Astrocyte of the spinal cord (primary cell): ENCODE measurements around the gene GLCCI1.

Source experiments
- DNase-seq: peaks from one replicate; pipeline ENCODE4 v3.0.0; 2011; ENCODE audit warnings: low read depth, low spot score
- H3K4me3 ChIP-seq: 2 replicates; pipeline ENCODE4 v1.5.1; 2011; ENCODE audit warnings: low read depth, mild to moderate bottlenecking, low read length, moderate library complexity
- in situ Hi-C: cut with HindIII; loops from 2 replicates; pipeline ENCODE4 v1.10.0; 2017; ENCODE audit warnings: low sequenced_read_pairs
- TF ChIP-seq, protein P1 (sequence below): IDR thresholded peaks from 2 replicates; pipeline ENCODE4 v1.5.1; 2012; ENCODE audit warnings: low read depth, mild to moderate bottlenecking, low read length, inconsistent platforms

GLCCI1 gene

DNA sequence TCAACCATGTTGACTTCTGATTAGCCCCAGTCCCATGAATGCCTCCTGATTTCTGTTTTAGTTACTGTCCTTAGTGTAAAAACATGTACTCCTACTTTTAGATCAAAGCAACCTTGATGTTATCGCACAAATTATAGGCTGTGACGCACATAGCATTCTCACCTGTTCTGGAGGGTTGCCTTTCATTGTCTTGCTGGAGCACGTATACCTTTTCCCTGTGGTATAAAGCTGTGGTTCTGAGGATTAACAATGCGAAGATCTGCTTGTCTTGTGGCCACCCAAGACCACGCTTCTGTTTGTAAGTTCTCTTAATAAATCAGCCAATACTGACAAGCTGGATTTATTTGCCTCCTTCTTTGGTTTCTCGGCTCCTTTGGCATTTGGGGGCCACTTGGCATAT lies 30.1 kb upstream of the GLCCI1 start:
- DNase-seq = no peak
- TF ChIP-seq, protein P1, sequence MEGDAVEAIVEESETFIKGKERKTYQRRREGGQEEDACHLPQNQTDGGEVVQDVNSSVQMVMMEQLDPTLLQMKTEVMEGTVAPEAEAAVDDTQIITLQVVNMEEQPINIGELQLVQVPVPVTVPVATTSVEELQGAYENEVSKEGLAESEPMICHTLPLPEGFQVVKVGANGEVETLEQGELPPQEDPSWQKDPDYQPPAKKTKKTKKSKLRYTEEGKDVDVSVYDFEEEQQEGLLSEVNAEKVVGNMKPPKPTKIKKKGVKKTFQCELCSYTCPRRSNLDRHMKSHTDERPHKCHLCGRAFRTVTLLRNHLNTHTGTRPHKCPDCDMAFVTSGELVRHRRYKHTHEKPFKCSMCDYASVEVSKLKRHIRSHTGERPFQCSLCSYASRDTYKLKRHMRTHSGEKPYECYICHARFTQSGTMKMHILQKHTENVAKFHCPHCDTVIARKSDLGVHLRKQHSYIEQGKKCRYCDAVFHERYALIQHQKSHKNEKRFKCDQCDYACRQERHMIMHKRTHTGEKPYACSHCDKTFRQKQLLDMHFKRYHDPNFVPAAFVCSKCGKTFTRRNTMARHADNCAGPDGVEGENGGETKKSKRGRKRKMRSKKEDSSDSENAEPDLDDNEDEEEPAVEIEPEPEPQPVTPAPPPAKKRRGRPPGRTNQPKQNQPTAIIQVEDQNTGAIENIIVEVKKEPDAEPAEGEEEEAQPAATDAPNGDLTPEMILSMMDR = no peak
- H3K4me3 ChIP-seq = no peak overlapping the region
- in situ Hi-C loops = no loop called here

DNA sequence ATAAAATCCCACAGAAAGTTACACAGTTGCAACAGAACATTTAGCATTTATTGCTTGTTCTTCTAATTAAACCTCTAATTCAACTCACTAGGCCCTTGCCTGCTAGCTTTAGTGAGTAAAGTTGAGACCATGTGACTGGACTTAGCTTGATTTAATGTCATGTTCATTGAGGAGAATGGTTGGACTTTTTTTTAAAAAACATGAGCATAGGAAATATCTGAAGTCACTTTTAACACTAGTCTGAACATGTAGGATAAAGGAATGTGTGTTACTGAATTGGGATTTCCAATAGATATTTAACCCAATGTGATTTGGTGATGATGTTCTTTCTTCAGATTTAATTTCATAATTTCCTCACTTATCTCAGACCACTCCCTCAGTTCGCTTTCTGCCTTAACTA lies 24.6 kb upstream of the GLCCI1 start:
- in situ Hi-C loops = no loop called here
- no peak for DNase-seq
- H3K4me3 ChIP-seq = no peak overlapping the region
- TF ChIP-seq, protein P1 = no peak

DNA sequence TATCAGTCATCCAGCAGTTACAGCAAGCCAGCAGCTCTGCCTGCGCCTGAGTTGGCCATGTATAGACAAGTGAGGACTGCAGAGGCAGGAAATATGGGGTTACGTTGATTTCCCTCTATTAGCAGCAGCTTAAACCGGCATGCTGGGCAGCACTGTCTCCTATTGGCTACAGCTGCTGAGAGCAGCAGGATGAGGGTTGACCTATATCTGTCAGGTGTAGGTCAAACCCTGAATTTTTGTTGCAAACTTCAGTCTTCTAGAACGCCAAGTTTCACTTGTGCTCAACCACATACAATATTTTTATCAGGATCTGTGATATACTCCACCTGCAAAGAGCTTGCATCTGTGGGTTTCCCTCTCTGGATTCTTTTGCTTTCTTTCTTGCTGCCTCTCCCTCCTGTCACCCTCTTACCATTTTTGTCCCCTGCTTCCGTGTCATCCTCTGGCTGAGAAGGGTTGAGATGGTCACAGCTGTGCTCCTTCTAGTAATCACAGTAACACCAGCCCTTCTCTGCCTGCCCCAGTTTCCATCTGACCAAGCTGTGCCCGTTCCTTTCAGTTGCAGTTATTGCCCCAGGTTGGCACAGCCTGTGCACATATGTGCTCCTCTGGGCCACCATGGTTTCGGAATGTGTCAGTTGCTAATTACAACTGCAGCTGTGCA lies 23.8 kb upstream of the GLCCI1 start:
- DNase-seq = no peak
- in situ Hi-C loops = no loop called here
- no peak overlapping the region for H3K4me3 ChIP-seq
- TF ChIP-seq, protein P1 = no peak

DNA sequence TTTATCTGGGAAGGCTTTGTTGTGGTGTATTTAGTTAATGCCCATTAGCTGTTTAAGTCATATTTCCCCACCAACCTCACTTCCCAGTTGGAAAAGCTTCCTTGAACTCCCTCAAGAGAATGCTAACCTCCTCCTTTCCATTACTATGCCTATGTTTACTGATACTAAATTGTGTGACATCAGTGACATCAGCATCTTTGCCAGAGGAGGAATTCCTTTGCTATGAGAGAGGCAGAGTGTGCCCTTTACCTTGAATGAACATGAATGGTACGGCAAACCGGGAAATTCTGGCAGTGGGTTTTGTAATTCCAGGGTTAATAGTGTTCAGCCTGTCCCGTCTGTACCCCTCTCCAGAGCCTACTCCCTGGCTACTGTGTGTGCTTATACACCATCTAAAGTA lies 22.1 kb upstream of the GLCCI1 start:
- DNase-seq = no peak
- in situ Hi-C loops = no loop called here
- H3K4me3 ChIP-seq = no peak overlapping the region
- TF ChIP-seq, protein P1 = no peak

DNA sequence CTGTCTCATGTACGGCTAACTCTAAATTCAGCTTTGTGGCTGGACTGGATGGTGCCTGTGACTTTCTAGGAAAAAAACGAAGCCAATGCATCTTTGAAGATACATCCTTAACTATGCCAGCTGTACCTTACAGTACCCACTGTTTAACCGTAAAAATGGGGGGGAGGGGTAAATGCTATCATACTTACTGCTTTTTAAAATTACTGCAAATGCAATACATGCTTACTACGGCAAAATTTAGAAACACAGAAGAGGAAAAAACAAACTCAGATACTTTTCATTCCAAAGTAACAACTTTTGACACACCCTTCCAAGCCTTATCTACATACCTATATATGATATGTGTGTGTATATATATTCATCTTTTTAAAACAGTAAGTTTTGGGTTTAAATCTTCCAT lies 20.4 kb upstream of the GLCCI1 start:
- no peak for DNase-seq
- TF ChIP-seq, protein P1 = no peak
- in situ Hi-C loops = no loop called here
- no peak overlapping the region for H3K4me3 ChIP-seq

DNA sequence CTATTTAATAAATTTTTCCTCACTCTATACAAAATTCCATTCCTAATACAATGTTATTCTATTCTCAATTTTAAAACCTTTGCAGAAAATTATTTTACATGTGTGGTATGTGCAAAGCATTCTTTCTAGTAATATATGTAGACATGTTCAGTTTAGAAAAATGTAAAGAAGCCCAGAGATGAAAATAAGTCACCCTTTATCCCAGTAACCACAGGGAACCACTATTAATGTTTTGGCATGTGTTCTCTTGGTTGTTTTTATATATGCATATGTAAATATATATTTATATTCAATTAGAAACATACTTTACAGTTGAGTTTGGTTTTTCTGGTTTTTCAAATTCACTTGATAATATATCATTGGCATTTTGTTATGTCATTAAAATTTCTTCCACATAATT lies 14.8 kb upstream of the GLCCI1 start:
- in situ Hi-C loops = no loop called here
- TF ChIP-seq, protein P1 = no peak
- DNase-seq = no peak
- no peak overlapping the region for H3K4me3 ChIP-seq

DNA sequence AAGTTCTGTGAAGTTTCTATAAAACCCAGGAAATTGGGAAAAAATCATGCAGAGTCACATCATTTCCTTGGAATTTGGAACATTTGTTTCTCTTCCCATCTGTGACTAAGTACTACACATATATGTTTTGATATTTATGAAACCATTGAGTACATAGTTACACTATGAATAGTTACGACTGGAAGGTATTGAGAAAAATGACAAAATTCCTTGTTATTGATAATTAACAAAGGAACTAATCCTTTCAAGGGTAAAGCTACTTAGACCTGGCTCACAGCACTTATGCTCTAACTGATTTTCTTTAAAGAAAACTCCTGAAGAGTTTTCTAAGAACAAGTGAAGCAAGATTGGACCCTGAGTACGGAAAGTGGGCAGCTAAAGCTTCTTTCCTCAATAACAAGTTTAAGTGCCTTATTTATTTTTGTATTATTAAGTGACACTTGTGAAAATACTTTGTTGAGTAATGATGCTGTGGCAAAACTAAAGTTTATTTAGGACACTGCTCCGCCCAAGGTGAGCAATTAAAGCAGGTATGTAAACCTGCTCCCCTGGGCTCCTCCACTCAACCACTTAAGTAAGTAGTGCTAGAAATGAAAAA lies 12.0 kb upstream of the GLCCI1 start:
- peak; percentile 52 for DNase-seq
- TF ChIP-seq, protein P1 = no peak
- H3K4me3 ChIP-seq = no peak overlapping the region
- in situ Hi-C loops = no loop called here
